Fibroblast of mammary gland (primary cell): Measurements from ENCODE around the gene COL6A6.

Experiments used
- DNase-seq: peaks from one replicate; pipeline ENCODE4 v3.0.0-alpha.2; 2010; ENCODE audit warnings: low read depth
- H3K4me3 ChIP-seq: 2 replicates; pipeline ENCODE4 v1.5.1; 2011; ENCODE audit warnings: low read depth, mild to moderate bottlenecking, low read length, moderate library complexity; ENCODE audit not compliant: control insufficient read depth
- CTCF ChIP-seq: conservative IDR thresholded peaks from 2 replicates; pipeline ENCODE4 v1.5.1; 2011; ENCODE audit warnings: low read depth, low read length, inconsistent platforms; ENCODE audit not compliant: control insufficient read depth, insufficient read depth

The COL6A6 gene

GRCh38 chr3:130509008-130509407, 8.0 kb upstream of the COL6A6 start:
- peak; percentile 14 for DNase-seq
- TF ChIP-seq CTCF, result no peak
- H3K4me3 ChIP-seq, result no peak overlapping the region

GRCh38 chr3:130514681-130515080, 2.3 kb upstream of the COL6A6 start:
- H3K4me3 ChIP-seq, result no peak overlapping the region
- no peak for TF ChIP-seq CTCF
- DNase-seq, result peak; percentile 43

- peak; percentile 65 for DNase-seq
- H3K4me3 ChIP-seq, result no peak overlapping the region
- TF ChIP-seq CTCF, result no peak
Measured at GRCh38 chr3:130515755-130516154, 1.2 kb upstream of the COL6A6 start.

- no peak overlapping the region for H3K4me3 ChIP-seq
- no peak for TF ChIP-seq CTCF
- peak; percentile 33 for DNase-seq
Measured at GRCh38 chr3:130517602-130518001, 625 bp downstream of the COL6A6 start.

GRCh38 chr3:130519754-130520153, 2.8 kb downstream of the COL6A6 start:
- no peak for DNase-seq
- no peak for TF ChIP-seq CTCF
- H3K4me3 ChIP-seq, result no peak overlapping the region

- TF ChIP-seq CTCF, result no peak
- no peak overlapping the region for H3K4me3 ChIP-seq
- DNase-seq, result no peak
Measured at GRCh38 chr3:130522399-130522798, 5.4 kb downstream of the COL6A6 start.

GRCh38 chr3:130527426-130527825, 10.4 kb downstream of the COL6A6 start:
- no peak for TF ChIP-seq CTCF
- DNase-seq, result no peak
- H3K4me3 ChIP-seq, result no peak overlapping the region
